ENCODE results near the gene HELQ.
"Not testable (repeated sequence)": the region's sequence is repeated elsewhere in the genome, so short reads cannot be mapped to it uniquely, and the experiment has no call there.

Gene HELQ

GRCh38 chr4:83418211-83418610, 37.4 kb downstream of the HELQ start:
- DNase-seq = no peak

GRCh38 chr4:83417566-83417965, 38.1 kb downstream of the HELQ start:
- DNase-seq = no peak

GRCh38 chr4:83413676-83414075, 41.9 kb downstream of the HELQ start:
- DNase-seq = no peak

- DNase-seq = no peak
These were observed 46.7 kb downstream of the HELQ start for GRCh38 chr4:83408908-83409307.

GRCh38 chr4:83405844-83406816, 49.5 kb downstream of the HELQ start:
- DNase-seq = no peak

- DNase-seq = not testable (repeated sequence)
These were observed 57.5 kb downstream of the HELQ start for GRCh38 chr4:83398158-83398557.

GRCh38 chr4:83393908-83394307, 61.7 kb downstream of the HELQ start:
- DNase-seq = no peak

GRCh38 chr4:83392562-83392961, 63.1 kb downstream of the HELQ start:
- no peak for DNase-seq

GRCh38 chr4:83390944-83391343, 64.7 kb downstream of the HELQ start:
- DNase-seq = no peak

- DNase-seq = no peak
These were observed 65.7 kb downstream of the HELQ start for GRCh38 chr4:83389756-83390505.

- DNase-seq = no peak
These were observed 66.4 kb downstream of the HELQ start for GRCh38 chr4:83389037-83389720.

GRCh38 chr4:83388313-83388676, 67.3 kb downstream of the HELQ start:
- no peak for DNase-seq

- no peak for DNase-seq
These were observed 67.9 kb downstream of the HELQ start for GRCh38 chr4:83387476-83388312.

GRCh38 chr4:83387012-83387411, 68.6 kb downstream of the HELQ start:
- no peak for DNase-seq

GRCh38 chr4:83382850-83383249, 72.8 kb downstream of the HELQ start:
- DNase-seq = no peak

GRCh38 chr4:83381173-83381572, 74.5 kb downstream of the HELQ start:
- no peak for DNase-seq

- DNase-seq = no peak
These were observed 77.2 kb downstream of the HELQ start for GRCh38 chr4:83378419-83378818.

GRCh38 chr4:83372931-83373330, 82.7 kb downstream of the HELQ start:
- DNase-seq = no peak

- DNase-seq = no peak
These were observed 83.7 kb downstream of the HELQ start for GRCh38 chr4:83371936-83372335.

- DNase-seq = no peak
These were observed 84.4 kb downstream of the HELQ start for GRCh38 chr4:83371235-83371634.

- DNase-seq = no peak
These were observed 85.0 kb downstream of the HELQ start for GRCh38 chr4:83370640-83370906.

- no peak for DNase-seq
These were observed 85.6 kb downstream of the HELQ start for GRCh38 chr4:83369831-83370639.

All from NCI-H1048 (cell line).